Endothelial cell of umbilical vein (primary cell): Measurements from ENCODE around the gene EME2. TPM values are rescaled to one million over a fixed set of nuclear protein-coding genes. Genes with fewer than 3 reads are reported as not detected.

Experiments used
- BruUV-seq: library from RNA; stranded (reverse); fragments of 400-500 nt; replicated peaks from 2 replicates; lab custom pipeline; 2021; lab: Mats Ljungman, UMichigan
- CTCF ChIA-PET: fragments of 300-600, 350-600 bp; sonication (Branson Sonifier 250); formaldehyde crosslinking; loops from one replicate; lab custom pipeline; 2021; ENCODE audit warnings: antibody characterized with exemption, inconsistent platforms; lab: Charles Lee
- POLR2A ChIA-PET: fragments of 300-600, 350-600 bp; sonication (Branson Sonifier 250); formaldehyde crosslinking; loops from one replicate; lab custom pipeline; 2021; ENCODE audit warnings: antibody characterized with exemption, inconsistent platforms; lab: Charles Lee
- DNase-seq: peaks from one replicate; pipeline ENCODE4 v3.0.0-alpha.2; 2011; ENCODE audit warnings: low read depth, low spot score
- FAIRE-seq: peaks from 2 replicates; lab custom pipeline; 2011; peaks lifted over from hg19 to GRCh38; lab: Jason Lieb, UNC
- H2AFZ ChIP-seq: 2 replicates; pipeline ENCODE4 v1.6.0; 2012; ENCODE audit warnings: low read depth, low read length, control low read depth, inconsistent platforms
- H3K27ac ChIP-seq: 2 replicates; pipeline ENCODE4 v1.5.1; 2011; ENCODE audit warnings: low read depth, mild to moderate bottlenecking, control low read depth, low read length, moderate library complexity; ENCODE audit not compliant: insufficient read depth
- H3K27me3 ChIP-seq, 2 experiments: 2 replicates each; pipeline versions ENCODE4 v1.6.0 to v1.6.1; 2011; ENCODE audit warnings: low read length in 2 of 2, mixed read lengths in 1 of 2; ENCODE audit not compliant: control insufficient read depth in 2 of 2, insufficient read depth in 2 of 2
- H3K36me3 ChIP-seq, 2 experiments: 2 replicates in 1 of 2; 3 replicates in 1 of 2; pipeline ENCODE4 v1.5.1; 2011; ENCODE audit warnings: low read length in 2 of 2, mild to moderate bottlenecking in 1 of 2, moderate library complexity in 1 of 2; ENCODE audit not compliant: control insufficient read depth in 2 of 2, insufficient read depth in 2 of 2; ENCODE audit errors: extremely low read depth in 1 of 2
- H3K4me1 ChIP-seq: 3 replicates; pipeline ENCODE4 v1.5.1; 2011; ENCODE audit warnings: mild to moderate bottlenecking, low read length; ENCODE audit not compliant: control insufficient read depth, insufficient read depth; ENCODE audit errors: extremely low read depth
- H3K4me2 ChIP-seq: 2 replicates; pipeline ENCODE4 v1.6.1; 2011; ENCODE audit warnings: low read length, control low read depth, mixed read lengths; ENCODE audit not compliant: insufficient read depth
- H3K4me3 ChIP-seq, 3 experiments: fragments of 200-600 bp in 1 of 3; sonication (generic), shearing (Covaris generic) in 1 of 3; replicated peaks in 1 of 3; 2 replicates each; pipeline ENCODE4 v1.5.1; 2011 to 2016; ENCODE audit warnings: control low read depth in 3 of 3, low read length in 3 of 3, mild to moderate bottlenecking in 2 of 3, inconsistent platforms in 1 of 3, low read depth in 1 of 3, moderate library complexity in 1 of 3; ENCODE audit not compliant: insufficient read depth in 1 of 3
- H3K79me2 ChIP-seq: 2 replicates; pipeline ENCODE4 v1.6.0; 2012; ENCODE audit warnings: low read length, inconsistent platforms; ENCODE audit not compliant: control insufficient read depth, insufficient read depth
- H3K9ac ChIP-seq: replicated peaks from 2 replicates; pipeline ENCODE3; 2011; ENCODE audit warnings: low read length, control low read depth; ENCODE audit not compliant: insufficient read depth; ENCODE audit errors: extremely low read depth
- H3K9me1 ChIP-seq: replicated peaks from 3 replicates; pipeline ENCODE4 v1.6.0; 2011; ENCODE audit warnings: mild to moderate bottlenecking, low read length; ENCODE audit not compliant: control insufficient read depth, insufficient read depth; ENCODE audit errors: extremely low read depth
- H3K9me3 ChIP-seq: replicated peaks from 2 replicates; pipeline ENCODE4 v1.5.1; 2012; ENCODE audit warnings: low read length, inconsistent platforms; ENCODE audit not compliant: control insufficient read depth, insufficient read depth
- H4K20me1 ChIP-seq: replicated peaks from 2 replicates; pipeline ENCODE3; 2011; ENCODE audit warnings: mild to moderate bottlenecking, low read length; ENCODE audit not compliant: control insufficient read depth, insufficient read depth; ENCODE audit errors: extremely low read depth
- EZH2 ChIP-seq: IDR thresholded peaks from 2 replicates; pipeline ENCODE4 v1.6.1; 2012; ENCODE audit warnings: borderline replicate concordance, low read depth, mild to moderate bottlenecking, moderate library complexity, low read length, inconsistent platforms; ENCODE audit not compliant: severe bottlenecking
- FOS ChIP-seq: IDR thresholded peaks from 2 replicates; pipeline ENCODE4 v1.6.1; 2011; ENCODE audit warnings: mild to moderate bottlenecking, low read length, moderate library complexity, borderline replicate concordance; ENCODE audit not compliant: insufficient read depth
- GATA2 ChIP-seq: IDR thresholded peaks from 2 replicates; pipeline ENCODE4 v1.7.0; 2011; ENCODE audit warnings: low read depth, mild to moderate bottlenecking, moderate library complexity, mixed read lengths, low read length; ENCODE audit not compliant: insufficient read length, insufficient read depth
- JUN ChIP-seq: IDR thresholded peaks from 2 replicates; pipeline ENCODE4 v1.6.1; 2011; ENCODE audit warnings: borderline replicate concordance, low read depth; ENCODE audit not compliant: insufficient read length, insufficient read depth
- MYC ChIP-seq: IDR thresholded peaks from one replicate; pipeline ENCODE4 v1.6.1; 2011; ENCODE audit warnings: mild to moderate bottlenecking, low read depth, low read length
- POLR2A ChIP-seq: IDR thresholded peaks from 2 replicates; pipeline ENCODE4 v1.6.1; 2012; ENCODE audit warnings: low read depth, mild to moderate bottlenecking, control low read depth, low read length
- POLR2AphosphoS5 ChIP-seq: IDR thresholded peaks from 2 replicates; pipeline ENCODE4 v1.6.1; 2012; ENCODE audit warnings: low read depth, mild to moderate bottlenecking, control low read depth, low read length, moderate library complexity; ENCODE audit not compliant: insufficient read depth
- dilution Hi-C: fragments of 300-500 bp; cut with MboI; formaldehyde crosslinking; loops from one replicate; pipeline ENCODE4 v1.15.0; 2019; ENCODE audit warnings: low sequenced_read_pairs; ENCODE audit not compliant: extremely low pct_ligation_motif_present
- intact Hi-C: fragments of 100-400 bp; cut with micrococcal nuclease; formaldehyde crosslinking; loops from one replicate; pipeline ENCODE4 v1.10.0; 2022
- polyA plus RNA-seq, 4 experiments: library from polyadenylated mRNA; depleted of rRNA in 3 of 4; stranded (reverse) in 3 of 4; unstranded in 1 of 4; fragments of >200 nt; gene quantifications; 2 replicates each; pipeline versions ENCODE4 v1.2.1 to v1.2.3, GENCODE V29; 2011 to 2012; ENCODE audit warnings: missing spikeins in 1 of 4
- total RNA-seq: library from RNA; stranded (reverse); gene quantifications from 2 replicates; pipeline ENCODE4 v1.2.3, GENCODE V29; 2021
- TF ChIP-seq, protein P1 (sequence below), 2 donors: IDR thresholded peaks; 1 replicate in 1 of 2; 2 replicates in 1 of 2; pipeline ENCODE4 v1.5.1; 2011; ENCODE audit warnings: low read length in 2 of 2, mild to moderate bottlenecking in 2 of 2, moderate library complexity in 2 of 2, control low read depth in 1 of 2, inconsistent platforms in 1 of 2, low read depth in 1 of 2; ENCODE audit not compliant: insufficient read depth in 1 of 2; ENCODE audit errors: extremely low read depth in 1 of 2
- TF ChIP-seq, protein P2 (sequence below): IDR thresholded peaks from 2 replicates; pipeline ENCODE4 v1.6.1; 2011; ENCODE audit not compliant: insufficient read depth, insufficient read length

EME2 gene
- total and polyA plus RNA-seq, 2 donors (not counting 3 experiments of a cell fraction or from before 2014, with no cell fraction given), result 9.7 to 21.4 TPM

GRCh38 chr16:1740781-1741490 is 31.7 kb upstream of the EME2 start:
- Histone ChIP-seq H3K79me2 (no peaks in the 10 kb centered on the region), H3K27me3 (no peaks in the 10 kb centered on the region), H3K4me2 (no peak overlapping the region), H2AFZ (no peak overlapping the region), H3K4me1 (no peaks in the 10 kb centered on the region), H4K20me1 (no peaks in the 10 kb centered on the region), H3K27ac (no peak overlapping the region), H3K9me1 (no peaks in the 10 kb centered on the region), H3K9ac (no peak overlapping the region), H3K4me3 (no peak overlapping the region), H3K36me3 (peaks cover 0 to 25% of the 10 kb centered on the region in 2 experiments), H3K9me3 (no peaks in the 10 kb centered on the region)
- dilution Hi-C loops, result no loop called here
- no TSS peak for BruUV-seq
- POLR2A ChIA-PET, result no interaction called here
- CTCF ChIA-PET, result no interaction called here
- DNase-seq (no peak), FAIRE-seq (no peak)
- intact Hi-C loops, result no loop called here
- TF ChIP-seq MYC, result no peak
- TF ChIP-seq, protein P1, sequence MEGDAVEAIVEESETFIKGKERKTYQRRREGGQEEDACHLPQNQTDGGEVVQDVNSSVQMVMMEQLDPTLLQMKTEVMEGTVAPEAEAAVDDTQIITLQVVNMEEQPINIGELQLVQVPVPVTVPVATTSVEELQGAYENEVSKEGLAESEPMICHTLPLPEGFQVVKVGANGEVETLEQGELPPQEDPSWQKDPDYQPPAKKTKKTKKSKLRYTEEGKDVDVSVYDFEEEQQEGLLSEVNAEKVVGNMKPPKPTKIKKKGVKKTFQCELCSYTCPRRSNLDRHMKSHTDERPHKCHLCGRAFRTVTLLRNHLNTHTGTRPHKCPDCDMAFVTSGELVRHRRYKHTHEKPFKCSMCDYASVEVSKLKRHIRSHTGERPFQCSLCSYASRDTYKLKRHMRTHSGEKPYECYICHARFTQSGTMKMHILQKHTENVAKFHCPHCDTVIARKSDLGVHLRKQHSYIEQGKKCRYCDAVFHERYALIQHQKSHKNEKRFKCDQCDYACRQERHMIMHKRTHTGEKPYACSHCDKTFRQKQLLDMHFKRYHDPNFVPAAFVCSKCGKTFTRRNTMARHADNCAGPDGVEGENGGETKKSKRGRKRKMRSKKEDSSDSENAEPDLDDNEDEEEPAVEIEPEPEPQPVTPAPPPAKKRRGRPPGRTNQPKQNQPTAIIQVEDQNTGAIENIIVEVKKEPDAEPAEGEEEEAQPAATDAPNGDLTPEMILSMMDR (IDR thresholded peaks at IDR 0.05; ENCODE audit: extremely low read depth in 1 of 2, insufficient read depth in 1 of 2, low read depth in 1 of 2, low read length in 2 of 2), result no peak
- TF ChIP-seq POLR2AphosphoS5, result no peak
- TF ChIP-seq JUN, result no peak
- no peak for TF ChIP-seq FOS
- no peak for TF ChIP-seq GATA2
- TF ChIP-seq EZH2, result no peak
- no peak for TF ChIP-seq POLR2A
- TF ChIP-seq, protein P2, sequence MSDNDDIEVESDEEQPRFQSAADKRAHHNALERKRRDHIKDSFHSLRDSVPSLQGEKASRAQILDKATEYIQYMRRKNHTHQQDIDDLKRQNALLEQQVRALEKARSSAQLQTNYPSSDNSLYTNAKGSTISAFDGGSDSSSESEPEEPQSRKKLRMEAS, result no peak
